Globus pallidus (tissue), 1 donor: ENCODE results near the gene PIEZO2.
"Not testable (repeated sequence)": the region's sequence is repeated elsewhere in the genome, so short reads cannot be mapped to it uniquely, and the experiment has no call there.

Experiments
- DNase-seq: peaks from one replicate; pipeline ENCODE4 v3.0.0-alpha.2; 2015; ENCODE audit warnings: low spot score

PIEZO2 gene

GRCh38 chr18:10973567-10974203 is 175.7 kb downstream of the PIEZO2 start:
- DNase-seq, result peak; percentile 12

- no peak for DNase-seq
Observed at GRCh38 chr18:10971717-10972116, 177.7 kb downstream of the PIEZO2 start.

GRCh38 chr18:10965119-10965518 is 184.2 kb downstream of the PIEZO2 start:
- no peak for DNase-seq

- no peak for DNase-seq
Observed at GRCh38 chr18:10953672-10954071, 195.7 kb downstream of the PIEZO2 start.

GRCh38 chr18:10951631-10952544 is 197.5 kb downstream of the PIEZO2 start:
- no peak for DNase-seq

- no peak for DNase-seq
Observed at GRCh38 chr18:10950876-10951630, 198.3 kb downstream of the PIEZO2 start.

- no peak for DNase-seq
Observed at GRCh38 chr18:10950080-10950875, 199.1 kb downstream of the PIEZO2 start.

GRCh38 chr18:10949655-10950054 is 199.7 kb downstream of the PIEZO2 start:
- no peak for DNase-seq

- no peak for DNase-seq
Observed at GRCh38 chr18:10948421-10948820, 200.9 kb downstream of the PIEZO2 start.

- DNase-seq, result no peak
Observed at GRCh38 chr18:10946058-10946457, 203.3 kb downstream of the PIEZO2 start.

GRCh38 chr18:10942998-10943397 is 206.4 kb downstream of the PIEZO2 start:
- DNase-seq, result no peak

GRCh38 chr18:10939822-10940221 is 209.5 kb downstream of the PIEZO2 start:
- no peak for DNase-seq

GRCh38 chr18:10937743-10938640 is 211.4 kb downstream of the PIEZO2 start:
- no peak for DNase-seq

GRCh38 chr18:10936176-10937053 is 213.0 kb downstream of the PIEZO2 start:
- no peak for DNase-seq

- no peak for DNase-seq
Observed at GRCh38 chr18:10935588-10935987, 213.8 kb downstream of the PIEZO2 start.

GRCh38 chr18:10933648-10934047 is 215.7 kb downstream of the PIEZO2 start:
- DNase-seq, result not testable (repeated sequence)

GRCh38 chr18:10930076-10930475 is 219.3 kb downstream of the PIEZO2 start:
- DNase-seq, result no peak

GRCh38 chr18:10928772-10929373 is 220.5 kb downstream of the PIEZO2 start:
- no peak for DNase-seq
